ENCODE measurements around the gene STK10.

The STK10 gene

GRCh38 chr5:172006321-172007174, 181.5 kb downstream of the STK10 start, which contains the start of gene FBXW11:
TSS of gene FBXW11 (minus strand) at chr5:172006638. CDS start at chr5:172006502, 136 bp downstream.
- in situ Hi-C loops (cut with MboI; ENCODE audit: low pct_unique_long_range_greater_than_20kb, low sequenced_read_pairs, unreplicated experiment), result no loop called here
- peak; percentile 94 for DNase-seq (ENCODE audit: low spot score)
- TF ChIP-seq CTCF (IDR thresholded peaks at IDR 0.05; ENCODE audit: extremely low read depth, insufficient read depth, missing control alignments), result no peak

GRCh38 chr5:172005708-172006320, 182.2 kb downstream of the STK10 start:
- DNase-seq (ENCODE audit: low spot score), result no peak
- no peak for TF ChIP-seq CTCF (IDR thresholded peaks at IDR 0.05; ENCODE audit: extremely low read depth, insufficient read depth, missing control alignments)
- in situ Hi-C loops (cut with MboI; ENCODE audit: low pct_unique_long_range_greater_than_20kb, low sequenced_read_pairs, unreplicated experiment), result no loop called here

GRCh38 chr5:172004824-172005237, 183.2 kb downstream of the STK10 start:
- no peak for TF ChIP-seq CTCF (IDR thresholded peaks at IDR 0.05; ENCODE audit: extremely low read depth, insufficient read depth, missing control alignments)
- no peak for DNase-seq (ENCODE audit: low spot score)
- in situ Hi-C loops (cut with MboI; ENCODE audit: low pct_unique_long_range_greater_than_20kb, low sequenced_read_pairs, unreplicated experiment), result no loop called here

GRCh38 chr5:172003746-172004145, 184.3 kb downstream of the STK10 start:
- in situ Hi-C loops (cut with MboI; ENCODE audit: low pct_unique_long_range_greater_than_20kb, low sequenced_read_pairs, unreplicated experiment), result no loop called here
- DNase-seq (ENCODE audit: low spot score), result no peak
- no peak for TF ChIP-seq CTCF (IDR thresholded peaks at IDR 0.05; ENCODE audit: extremely low read depth, insufficient read depth, missing control alignments)

GRCh38 chr5:172002840-172003512, 185.0 kb downstream of the STK10 start:
- DNase-seq (ENCODE audit: low spot score), result no peak
- TF ChIP-seq CTCF (IDR thresholded peaks at IDR 0.05; ENCODE audit: extremely low read depth, insufficient read depth, missing control alignments), result no peak
- in situ Hi-C loops (cut with MboI; ENCODE audit: low pct_unique_long_range_greater_than_20kb, low sequenced_read_pairs, unreplicated experiment), result no loop called here

GRCh38 chr5:172002310-172002709, 185.7 kb downstream of the STK10 start:
- in situ Hi-C loops (cut with MboI; ENCODE audit: low pct_unique_long_range_greater_than_20kb, low sequenced_read_pairs, unreplicated experiment), result no loop called here
- no peak for DNase-seq (ENCODE audit: low spot score)
- peak; percentile 60 for TF ChIP-seq CTCF (IDR thresholded peaks at IDR 0.05; ENCODE audit: extremely low read depth, insufficient read depth, missing control alignments)

Data from GM13977 (cell line).